Measurements from ENCODE around the gene KRTAP9-9.

- TF ChIP-seq CTCF (IDR thresholded peaks at IDR 0.05; ENCODE audit: low read depth, low read length) (no peak), EZH2phosphoT487 (IDR thresholded peaks at IDR 0.05; ENCODE audit: low read depth) (no peak)
Measured at GRCh38 chr17:41215681-41216080, 39.5 kb upstream of the KRTAP9-9 start.

Measured in OCI-LY3 (cell line).